Naive thymus-derived CD4-positive, alpha-beta T cell (primary cell): ENCODE measurements around the gene ZDHHC14. TPM values are rescaled to one million over a fixed set of nuclear protein-coding genes. Genes with fewer than 3 reads are reported as not detected.

Experiments used
- ATAC-seq: fragments of 150-1000 bp; cut with Tn5 transposase; 2 replicates; pipeline ENCODE4 v1.10.0; 2021; ENCODE audit warnings: mild to moderate bottlenecking, moderate library complexity
- CTCF ChIA-PET: fragments of 350-600 bp; sonication (Branson Sonifier 250); formaldehyde crosslinking; loops from one replicate; lab custom pipeline; 2021; ENCODE audit warnings: antibody characterized with exemption; lab: Charles Lee
- POLR2A ChIA-PET: fragments of 350-600 bp; sonication (Branson Sonifier 250); formaldehyde crosslinking; loops from one replicate; lab custom pipeline; 2021; ENCODE audit warnings: antibody characterized with exemption, inconsistent platforms; lab: Charles Lee
- DNase-seq, 9 donors: peaks; one replicate each; pipeline versions ENCODE4 v3.0.0 to v3.0.0-alpha.2; 2020 to 2022; ENCODE audit warnings: mixed read lengths in 1 of 9
- H3K27ac ChIP-seq: one replicate; pipeline ENCODE4 v1.7.0; 2013; ENCODE audit warnings: mild to moderate bottlenecking, low read depth, low read length, moderate library complexity
- H3K27me3 ChIP-seq, 2 donors: one replicate each; pipeline ENCODE4 v1.7.0; 2013; ENCODE audit warnings: low read length in 2 of 2, mild to moderate bottlenecking in 2 of 2, moderate library complexity in 2 of 2; ENCODE audit not compliant: control insufficient read depth in 2 of 2, insufficient read depth in 2 of 2
- H3K36me3 ChIP-seq, 3 experiments: 1 replicate in 2 of 3; 2 replicates in 1 of 3; pipeline ENCODE4 v1.7.0; 2013; ENCODE audit warnings: low read length in 3 of 3, mild to moderate bottlenecking in 3 of 3, moderate library complexity in 1 of 3; ENCODE audit not compliant: insufficient read depth in 3 of 3, control insufficient read depth in 2 of 3
- H3K4me1 ChIP-seq, 2 donors: one replicate each; pipeline ENCODE4 v1.7.0; 2013; ENCODE audit warnings: low read length in 2 of 2, mild to moderate bottlenecking in 2 of 2, moderate library complexity in 1 of 2; ENCODE audit not compliant: control insufficient read depth in 2 of 2, insufficient read depth in 2 of 2
- H3K4me3 ChIP-seq: 2 replicates; pipeline ENCODE4 v1.7.0; 2013; ENCODE audit warnings: mild to moderate bottlenecking, low read length
- H3K9me3 ChIP-seq, 3 experiments: 1 replicate in 2 of 3; 2 replicates in 1 of 3; pipeline ENCODE4 v1.7.0; 2013; ENCODE audit warnings: low read length in 3 of 3; ENCODE audit not compliant: control insufficient read depth in 2 of 3
- H3K27ac Mint-ChIP-seq, 9 donors: one replicate each; pipeline ENCODE4 v1.8.0; 2020 to 2022; ENCODE audit warnings: mixed read lengths in 9 of 9, mild to moderate bottlenecking in 8 of 9, moderate library complexity in 5 of 9, inconsistent platforms in 2 of 9
- H3K27me3 Mint-ChIP-seq, 5 donors: one replicate each; pipeline ENCODE4 v1.8.0; 2021 to 2022; ENCODE audit warnings: mixed read lengths in 5 of 5, mild to moderate bottlenecking in 1 of 5
- H3K36me3 Mint-ChIP-seq, 5 donors: one replicate each; pipeline ENCODE4 v1.8.0; 2020 to 2022; ENCODE audit warnings: mixed read lengths in 5 of 5, mild to moderate bottlenecking in 3 of 5, inconsistent platforms in 1 of 5
- H3K4me1 Mint-ChIP-seq, 7 donors: one replicate each; pipeline ENCODE4 v1.8.0; 2020 to 2022; ENCODE audit warnings: mixed read lengths in 7 of 7, mild to moderate bottlenecking in 3 of 7, inconsistent platforms in 1 of 7
- H3K4me3 Mint-ChIP-seq, 10 donors: one replicate each; pipeline ENCODE4 v1.8.0; 2020 to 2022; ENCODE audit warnings: mild to moderate bottlenecking in 10 of 10, mixed read lengths in 10 of 10, moderate library complexity in 6 of 10, inconsistent platforms in 2 of 10
- H3K9me3 Mint-ChIP-seq, 11 donors: one replicate each; pipeline ENCODE4 v1.8.0; 2020 to 2022; ENCODE audit warnings: mixed read lengths in 11 of 11, mild to moderate bottlenecking in 4 of 11, inconsistent platforms in 1 of 11, moderate library complexity in 1 of 11
- intact Hi-C, 2 donors: fragments of 100-400 bp; cut with micrococcal nuclease; formaldehyde crosslinking; loops; one replicate each; pipeline ENCODE4 v1.15.1; 2023
- polyA plus RNA-seq, 2 donors: library from polyadenylated mRNA; unstranded; fragments of 300-500 nt; fragmentation: Illumina TruSeq; gene quantifications; one replicate each; pipeline ENCODE4 v1.2.3, GENCODE V29; 2021
- total RNA-seq, 6 experiments: library from RNA in 5 of 6; stranded (reverse) in 5 of 6; gene quantifications; 1 replicate in 5 of 6; 2 replicates in 1 of 6; pipeline ENCODE4 v1.2.3 and lab custom pipeline; 2021 to 2026

Gene ZDHHC14
- total and polyA plus RNA-seq, 7 experiments from 2014 or later = 0.13 to 18.2 (median 0.95) TPM

- Histone ChIP-seq H3K9me3 (no peaks in the 10 kb centered on the region), H3K27ac (no peak overlapping the region), H3K4me1 (peaks cover 0 to 15% of the 10 kb centered on the region in 2 donors), H3K36me3 (no peaks in the 10 kb centered on the region), H3K4me3 (no peak overlapping the region), H3K27me3 (no peaks in the 10 kb centered on the region)
- Mint-ChIP-seq H3K27ac (no peak overlapping the region), H3K9me3 (no peaks in the 10 kb centered on the region), H3K4me3 (no peak overlapping the region), H3K36me3 (no peaks in the 10 kb centered on the region), H3K27me3 (no peaks in the 10 kb centered on the region), H3K4me1 (peaks cover 0 to 23% (median 18%) of the 10 kb centered on the region in 7 donors)
- no peak for DNase-seq
- ChIA-PET CTCF (interaction anchor here (1.2 kb wide), 1 partner anchor 359 kb away, joined by 3 read pairs; no protein-coding TSS in a partner anchor), POLR2A (no interaction called here)
- intact Hi-C loops = no loop called here
- ATAC-seq = no peak
Measured at GRCh38 chr6:157674061-157674460, 293.1 kb downstream of the ZDHHC14 start.

GRCh38 chr6:157675831-157676230 lies 294.8 kb downstream of the ZDHHC14 start:
- Histone ChIP-seq H3K36me3 (no peaks in the 10 kb centered on the region), H3K9me3 (no peaks in the 10 kb centered on the region), H3K4me3 (no peak overlapping the region), H3K4me1 (peaks cover 0 to 2% of the 10 kb centered on the region in 2 donors), H3K27ac (no peak overlapping the region), H3K27me3 (no peaks in the 10 kb centered on the region)
- H3K36me3 Mint-ChIP-seq = no peaks in the 10 kb centered on the region
- no peak for ATAC-seq
- H3K4me1 Mint-ChIP-seq = peaks cover 0 to 10% (median 3%) of the 10 kb centered on the region in 7 donors
- intact Hi-C loops = no loop called here
- H3K4me3 Mint-ChIP-seq = no peak overlapping the region
- no peak for DNase-seq
- no peaks in the 10 kb centered on the region for H3K9me3 Mint-ChIP-seq
- ChIA-PET POLR2A (interaction anchor here (0.6 kb wide), 1 partner anchor 152 kb away, joined by 3 read pairs; no protein-coding TSS in a partner anchor), CTCF (no interaction called here)
- H3K27ac Mint-ChIP-seq = no peak overlapping the region
- H3K27me3 Mint-ChIP-seq = no peaks in the 10 kb centered on the region

- Mint-ChIP-seq H3K27ac (no peak overlapping the region), H3K36me3 (no peaks in the 10 kb centered on the region), H3K9me3 (no peaks in the 10 kb centered on the region), H3K4me1 (peaks cover 0 to 5% (median 0%) of the 10 kb centered on the region in 7 donors), H3K27me3 (no peaks in the 10 kb centered on the region), H3K4me3 (no peak overlapping the region)
- ATAC-seq = no peak
- Histone ChIP-seq H3K36me3 (no peaks in the 10 kb centered on the region), H3K27ac (no peak overlapping the region), H3K27me3 (no peaks in the 10 kb centered on the region), H3K9me3 (no peaks in the 10 kb centered on the region), H3K4me3 (no peak overlapping the region), H3K4me1 (no peaks in the 10 kb centered on the region)
- ChIA-PET CTCF (no interaction called here), POLR2A (no interaction called here)
- intact Hi-C loops = no loop called here
- no peak for DNase-seq
Measured at GRCh38 chr6:157676241-157676640, 295.3 kb downstream of the ZDHHC14 start.

- no peaks in the 10 kb centered on the region for H3K27me3 Mint-ChIP-seq
- no peak for ATAC-seq
- no peak overlapping the region for H3K4me3 Mint-ChIP-seq
- peaks cover 0 to 4% (median 0%) of the 10 kb centered on the region in 7 donors for H3K4me1 Mint-ChIP-seq
- no peaks in the 10 kb centered on the region for H3K9me3 Mint-ChIP-seq
- no peak for DNase-seq
- Histone ChIP-seq H3K36me3 (no peaks in the 10 kb centered on the region), H3K4me1 (no peaks in the 10 kb centered on the region), H3K9me3 (no peaks in the 10 kb centered on the region), H3K4me3 (no peak overlapping the region), H3K27ac (no peak overlapping the region), H3K27me3 (no peaks in the 10 kb centered on the region)
- no peak overlapping the region for H3K27ac Mint-ChIP-seq
- H3K36me3 Mint-ChIP-seq = no peaks in the 10 kb centered on the region
- CTCF ChIA-PET = no interaction called here
- intact Hi-C loops = no loop called here
- POLR2A ChIA-PET = no interaction called here
Measured at GRCh38 chr6:157677235-157677634, 296.2 kb downstream of the ZDHHC14 start.

GRCh38 chr6:157679605-157680580 lies 298.9 kb downstream of the ZDHHC14 start:
- H3K4me3 Mint-ChIP-seq = no peak overlapping the region
- no peak for DNase-seq
- H3K27ac Mint-ChIP-seq = no peak overlapping the region
- H3K36me3 Mint-ChIP-seq = no peaks in the 10 kb centered on the region
- ChIA-PET POLR2A (interaction anchor here (0.7 kb wide), 1 partner anchor 227 kb away, joined by 3 read pairs; no protein-coding TSS in a partner anchor), CTCF (interaction anchor here (0.9 kb wide), 1 partner anchor 12 kb away, joined by 3 read pairs; no protein-coding TSS in a partner anchor)
- no peaks in the 10 kb centered on the region for H3K36me3 ChIP-seq
- H3K4me3 ChIP-seq = no peak overlapping the region
- H3K9me3 Mint-ChIP-seq = no peaks in the 10 kb centered on the region
- no peak for ATAC-seq
- no peaks in the 10 kb centered on the region for H3K4me1 ChIP-seq
- H3K27me3 Mint-ChIP-seq = peaks cover 0 to 2% (median 0%) of the 10 kb centered on the region in 5 donors
- intact Hi-C loops = no loop called here
- H3K4me1 Mint-ChIP-seq = peaks cover 0 to 4% (median 0%) of the 10 kb centered on the region in 7 donors
- H3K9me3 ChIP-seq = no peaks in the 10 kb centered on the region
- H3K27me3 ChIP-seq = no peaks in the 10 kb centered on the region
- H3K27ac ChIP-seq = no peak overlapping the region

GRCh38 chr6:157681041-157681650 lies 300.2 kb downstream of the ZDHHC14 start:
- ATAC-seq = no peak
- Histone ChIP-seq H3K4me3 (no peak overlapping the region), H3K27me3 (no peaks in the 10 kb centered on the region), H3K9me3 (no peaks in the 10 kb centered on the region), H3K36me3 (no peaks in the 10 kb centered on the region), H3K27ac (no peak overlapping the region), H3K4me1 (no peaks in the 10 kb centered on the region)
- DNase-seq = no peak
- CTCF ChIA-PET = interaction anchor here (0.9 kb wide), 1 partner anchor 13 kb away, joined by 3 read pairs; no protein-coding TSS in a partner anchor
- intact Hi-C loops = no loop called here
- Mint-ChIP-seq H3K27ac (no peak overlapping the region), H3K4me1 (peaks cover 0 to 4% (median 0%) of the 10 kb centered on the region in 7 donors), H3K27me3 (peaks cover 0 to 2% (median 0%) of the 10 kb centered on the region in 5 donors), H3K36me3 (no peaks in the 10 kb centered on the region), H3K4me3 (no peak overlapping the region), H3K9me3 (no peaks in the 10 kb centered on the region)
- POLR2A ChIA-PET = no interaction called here
